ENCODE data around the gene SLC9A3. TPM values are rescaled to one million over a fixed set of nuclear protein-coding genes. Genes with fewer than 3 reads are reported as not detected.

Gene SLC9A3
- polyA plus RNA-seq, 1 of the 3 experiments (the other 2 are of a cell fraction) = 1.9 TPM

GRCh38 chr5:458547-459353, 65.5 kb downstream of the SLC9A3 start:
- Histone ChIP-seq H3K27me3 (ENCODE audit: insufficient read depth) (no peaks in the 10 kb centered on the region), H3K9me3 (no peaks in the 10 kb centered on the region), H3K9me2 (no peaks in the 10 kb centered on the region), H3K27ac (ENCODE audit: low read depth in 2 of 2, low read length in 1 of 2) (no peak overlapping the region), H4K20me1 (ENCODE audit: insufficient read depth) (0 out of 2 replicates have a peak, but pooled peaks cover 6% of the 10 kb centered on the region), H2AFZ (ENCODE audit: low read depth) (no peak overlapping the region), H3K9ac (no peak overlapping the region), H3F3A (replicated peaks; ENCODE audit: insufficient read depth) (no peaks in the 10 kb centered on the region), H3K4me2 (no peak overlapping the region), H3K36me3 (replicated peaks in 1 of 2; ENCODE audit: control insufficient read depth in 1 of 2, insufficient read depth in 2 of 2, low read length in 1 of 2) (peaks cover 30 to 86% of the 10 kb centered on the region in 2 experiments), H3K79me2 (ENCODE audit: insufficient read depth) (peaks cover 31% of the 10 kb centered on the region), H3K4me3 (ENCODE audit: low read depth in 2 of 2, low read length in 1 of 2) (no peak overlapping the region), H3K4me1 (ENCODE audit: control insufficient read depth in 1 of 2, insufficient read depth in 2 of 2, low read depth in 1 of 2, low read length in 1 of 2) (no peaks in the 10 kb centered on the region)
- ChIA-PET POLR2A (no interaction called here), CTCF (interaction anchor here (1.4 to 3.3 kb wide), 2 partner anchors 10 to 12 kb away, joined by 3 to 14 read pairs; no protein-coding TSS in a partner anchor)
- 88% methylated on average over 16 of the region's 17 CpGs for WGBS (ENCODE audit: low lambda C conversion rate)
- DNase-seq = no peak
- TF ChIP-seq NRF1 (IDR thresholded peaks at IDR 0.05; ENCODE audit: low read depth, low read length) = no peak
- TF ChIP-seq TAF1 (IDR thresholded peaks at IDR 0.05; ENCODE audit: borderline replicate concordance, low read depth, low read length) = no peak
- no peak for TF ChIP-seq YY1 (IDR thresholded peaks at IDR 0.05; ENCODE audit: low read depth)
- TF ChIP-seq PBX3 (IDR thresholded peaks at IDR 0.05) = no peak
- no peak for TF ChIP-seq MAX (IDR thresholded peaks at IDR 0.05; ENCODE audit: low read depth)
- TF ChIP-seq RCOR1 (IDR thresholded peaks at IDR 0.05; ENCODE audit: low read length) = no peak
- no peak for TF ChIP-seq CTCF (IDR thresholded peaks at IDR 0.05)
- TF ChIP-seq POLR2AphosphoS5 (IDR thresholded peaks at IDR 0.05; ENCODE audit: low read depth, low read length) = no peak
- TF ChIP-seq TCF12 (IDR thresholded peaks at IDR 0.05) = no peak
- no peak for TF ChIP-seq EZH2phosphoT487 (IDR thresholded peaks at IDR 0.05; ENCODE audit: borderline replicate concordance, low read depth)
- TF ChIP-seq RXRA (IDR thresholded peaks at IDR 0.05; ENCODE audit: borderline replicate concordance, low read depth) = no peak
- no peak for TF ChIP-seq SMC3 (IDR thresholded peaks at IDR 0.05; ENCODE audit: low read depth, low read length)
- no peak for TF ChIP-seq JUND (IDR thresholded peaks at IDR 0.05)
- TF ChIP-seq USF2 (IDR thresholded peaks at IDR 0.05; ENCODE audit: borderline replicate concordance, low read depth, low read length) = no peak
- no peak for TF ChIP-seq SIN3A (IDR thresholded peaks at IDR 0.05; ENCODE audit: borderline replicate concordance, low read depth, low read length)
- no peak for TF ChIP-seq FOSL2 (IDR thresholded peaks at IDR 0.05; ENCODE audit: borderline replicate concordance, low read depth)
- no peak for TF ChIP-seq TEAD4 (IDR thresholded peaks at IDR 0.05; ENCODE audit: borderline replicate concordance, insufficient read depth)
- no peak for TF ChIP-seq ZBTB33 (IDR thresholded peaks at IDR 0.05; ENCODE audit: borderline replicate concordance, low read depth)
- no peak for TF ChIP-seq FOXJ3 (CRISPR knock-in tag; IDR thresholded peaks at IDR 0.05)
